ENCODE data around the gene SLC26A9.

The SLC26A9 gene

GRCh38 chr1:205983925-205984725 is 40.9 kb upstream of the SLC26A9 start:
- no peak for TF ChIP-seq REST (IDR thresholded peaks at IDR 0.05; ENCODE audit: low read depth)
- TF ChIP-seq TAF1 (IDR thresholded peaks at IDR 0.05; ENCODE audit: low read depth) = no peak
- TF ChIP-seq ZBTB7A (IDR thresholded peaks at IDR 0.05; ENCODE audit: low read depth) = no peak
- TF ChIP-seq YY1 (IDR thresholded peaks at IDR 0.05; ENCODE audit: low read depth) = no peak
- peak; percentile 86 for TF ChIP-seq RAD21 (IDR thresholded peaks at IDR 0.05; ENCODE audit: low read depth)
- TF ChIP-seq FOXM1 (IDR thresholded peaks at IDR 0.05; ENCODE audit: borderline replicate concordance, low read depth) = no peak
- no peak for TF ChIP-seq TEAD4 (IDR thresholded peaks at IDR 0.05)

DNA sequence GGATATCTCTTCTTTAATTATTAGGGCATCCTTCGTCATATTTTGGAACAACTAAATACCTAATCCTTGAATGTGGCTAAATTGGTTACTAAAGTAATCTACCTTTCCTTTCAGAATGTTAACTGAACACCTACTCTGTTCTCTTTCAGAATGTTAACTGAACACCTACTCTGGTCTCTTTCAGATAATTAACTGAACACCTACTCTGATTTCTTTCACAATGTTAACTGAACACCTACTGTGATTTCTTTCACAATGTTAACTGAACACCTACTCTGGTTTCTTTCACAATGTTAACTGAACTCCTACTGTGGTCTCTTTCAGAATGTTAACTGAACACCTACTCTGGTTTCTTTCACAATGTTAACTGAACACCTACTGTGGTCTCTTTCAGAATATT is 38.0 kb upstream of the SLC26A9 start:
- no peak for TF ChIP-seq NFIC (IDR thresholded peaks at IDR 0.05)
- TF ChIP-seq EGR1 (IDR thresholded peaks at IDR 0.05) = no peak

DNA sequence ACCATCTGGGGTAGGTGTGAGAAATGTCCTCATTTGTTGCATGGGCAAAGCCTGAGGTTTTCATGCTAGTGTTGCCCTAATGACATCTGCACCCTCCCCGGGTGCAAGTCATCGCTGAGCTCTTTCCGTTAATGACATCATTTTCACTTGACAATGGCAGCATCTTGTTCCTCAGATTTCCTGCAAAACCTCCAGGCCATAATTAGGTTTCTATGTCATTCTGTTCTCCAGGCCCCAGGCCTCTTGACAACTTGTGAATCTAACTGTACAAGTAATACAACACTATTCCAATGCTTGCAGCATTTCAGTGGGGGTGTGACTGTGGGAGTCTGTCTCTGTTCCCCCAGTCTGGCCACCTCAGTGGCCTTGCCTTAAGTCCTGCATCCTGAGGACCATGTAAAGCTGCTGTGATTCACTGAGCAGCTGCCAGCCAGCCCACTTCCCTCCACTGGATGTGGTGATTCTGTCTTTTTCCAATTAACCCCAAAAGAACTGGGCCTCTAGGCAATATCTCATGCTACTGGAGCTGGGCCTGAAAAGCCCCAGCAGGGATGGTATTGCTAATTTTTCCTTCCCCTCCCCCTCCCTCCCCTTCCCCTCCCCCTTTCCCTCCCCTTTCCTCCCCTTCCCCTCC is 37.1 kb upstream of the SLC26A9 start:
- TF ChIP-seq TCF12 (IDR thresholded peaks at IDR 0.05; ENCODE audit: low read depth) = no peak
- TF ChIP-seq, protein P1, sequence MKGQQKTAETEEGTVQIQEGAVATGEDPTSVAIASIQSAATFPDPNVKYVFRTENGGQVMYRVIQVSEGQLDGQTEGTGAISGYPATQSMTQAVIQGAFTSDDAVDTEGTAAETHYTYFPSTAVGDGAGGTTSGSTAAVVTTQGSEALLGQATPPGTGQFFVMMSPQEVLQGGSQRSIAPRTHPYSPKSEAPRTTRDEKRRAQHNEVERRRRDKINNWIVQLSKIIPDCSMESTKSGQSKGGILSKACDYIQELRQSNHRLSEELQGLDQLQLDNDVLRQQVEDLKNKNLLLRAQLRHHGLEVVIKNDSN (IDR thresholded peaks at IDR 0.05) = no peak
- TF ChIP-seq TEAD4 (IDR thresholded peaks at IDR 0.05) = no peak
- no peak for TF ChIP-seq ZBTB7A (IDR thresholded peaks at IDR 0.05; ENCODE audit: low read depth)
- TF ChIP-seq EGR1 (IDR thresholded peaks at IDR 0.05) = no peak
- TF ChIP-seq RAD21 (IDR thresholded peaks at IDR 0.05; ENCODE audit: low read depth) = no peak
- TF ChIP-seq NFIC (IDR thresholded peaks at IDR 0.05) = no peak
- no peak for TF ChIP-seq FOXM1 (IDR thresholded peaks at IDR 0.05; ENCODE audit: borderline replicate concordance, low read depth)
- no peak for TF ChIP-seq CEBPB (IDR thresholded peaks at IDR 0.05)
- TF ChIP-seq, protein P2, sequence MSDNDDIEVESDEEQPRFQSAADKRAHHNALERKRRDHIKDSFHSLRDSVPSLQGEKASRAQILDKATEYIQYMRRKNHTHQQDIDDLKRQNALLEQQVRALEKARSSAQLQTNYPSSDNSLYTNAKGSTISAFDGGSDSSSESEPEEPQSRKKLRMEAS (IDR thresholded peaks at IDR 0.05) = no peak
- TF ChIP-seq EP300 (IDR thresholded peaks at IDR 0.05; ENCODE audit: borderline replicate concordance) = no peak
- TF ChIP-seq CREB1 (IDR thresholded peaks at IDR 0.05; ENCODE audit: low read depth) = no peak
- TF ChIP-seq REST (IDR thresholded peaks at IDR 0.05; ENCODE audit: low read depth) = no peak
- TF ChIP-seq YY1 (IDR thresholded peaks at IDR 0.05; ENCODE audit: low read depth) = no peak
- no peak for TF ChIP-seq TAF1 (IDR thresholded peaks at IDR 0.05; ENCODE audit: low read depth)

- no peak for TF ChIP-seq TEAD4 (IDR thresholded peaks at IDR 0.05)
- no peak for TF ChIP-seq YY1 (IDR thresholded peaks at IDR 0.05; ENCODE audit: low read depth)
- no peak for TF ChIP-seq TCF12 (IDR thresholded peaks at IDR 0.05; ENCODE audit: low read depth)
- no peak for TF ChIP-seq NFIC (IDR thresholded peaks at IDR 0.05)
- no peak for TF ChIP-seq FOXM1 (IDR thresholded peaks at IDR 0.05; ENCODE audit: borderline replicate concordance, low read depth)
These were observed 36.0 kb upstream of the SLC26A9 start for GRCh38 chr1:205979301-205979700.

DNA sequence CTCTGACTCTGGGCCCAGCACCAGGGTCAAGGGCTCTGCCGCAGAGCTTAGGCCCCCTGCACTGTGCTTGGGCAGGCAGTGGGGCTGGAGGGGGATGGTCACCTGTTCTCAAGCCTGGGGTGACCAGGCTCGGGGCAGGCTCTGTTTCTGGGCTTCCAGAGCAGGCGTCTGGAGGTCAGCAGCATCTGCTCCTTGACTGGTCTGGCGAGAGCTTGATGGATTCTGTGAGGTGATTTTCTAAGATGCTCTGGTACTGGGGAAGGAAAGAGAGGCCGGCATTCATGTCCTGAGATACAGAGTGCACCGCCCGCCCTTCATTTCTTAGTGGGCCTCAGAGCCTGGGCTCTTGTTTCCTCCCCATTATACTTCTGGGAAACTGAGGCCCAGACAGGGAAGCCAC is 35.4 kb upstream of the SLC26A9 start:
- no peak for TF ChIP-seq FOXM1 (IDR thresholded peaks at IDR 0.05; ENCODE audit: borderline replicate concordance, low read depth)
- no peak for TF ChIP-seq YY1 (IDR thresholded peaks at IDR 0.05; ENCODE audit: low read depth)
- no peak for TF ChIP-seq CEBPB (IDR thresholded peaks at IDR 0.05)
- no peak for TF ChIP-seq EP300 (IDR thresholded peaks at IDR 0.05; ENCODE audit: borderline replicate concordance)
- TF ChIP-seq TAF1 (IDR thresholded peaks at IDR 0.05; ENCODE audit: low read depth) = no peak
- TF ChIP-seq, protein P2 (IDR thresholded peaks at IDR 0.05) = no peak
- TF ChIP-seq RAD21 (IDR thresholded peaks at IDR 0.05; ENCODE audit: low read depth) = no peak
- no peak for TF ChIP-seq EGR1 (IDR thresholded peaks at IDR 0.05)
- TF ChIP-seq, protein P1 (IDR thresholded peaks at IDR 0.05) = no peak
- TF ChIP-seq CREB1 (IDR thresholded peaks at IDR 0.05; ENCODE audit: low read depth) = no peak
- TF ChIP-seq TCF12 (IDR thresholded peaks at IDR 0.05; ENCODE audit: low read depth) = no peak
- no peak for TF ChIP-seq NFIC (IDR thresholded peaks at IDR 0.05)
- no peak for TF ChIP-seq REST (IDR thresholded peaks at IDR 0.05; ENCODE audit: low read depth)
- no peak for TF ChIP-seq TEAD4 (IDR thresholded peaks at IDR 0.05)
- no peak for TF ChIP-seq ZBTB7A (IDR thresholded peaks at IDR 0.05; ENCODE audit: low read depth)

Data from Ishikawa (cell line).